ENCODE results near the gene PSAT1.

GRCh38 chr9:78248635-78249034 lies 48.3 kb upstream of the PSAT1 start:
- TF ChIP-seq CTCF (IDR thresholded peaks at IDR 0.05; ENCODE audit: control extremely low read depth in 1 of 3, insufficient read depth in 1 of 3, low read depth in 1 of 3, low read length in 3 of 3) (no peak), TEAD4 (IDR thresholded peaks at IDR 0.05; ENCODE audit: low read depth, low read length) (no peak), HDAC6 (IDR thresholded peaks at IDR 0.05; ENCODE audit: low read depth, low read length) (no peak), EZH2 (IDR thresholded peaks at IDR 0.05; ENCODE audit: low read depth, low read length, severe bottlenecking) (no peak), BACH1 (IDR thresholded peaks at IDR 0.05; ENCODE audit: low read length) (no peak), YY1 (IDR thresholded peaks at IDR 0.05; ENCODE audit: low read depth, low read length) (no peak), SRF (IDR thresholded peaks at IDR 0.05; ENCODE audit: low read depth, low read length) (no peak), BCL11A (IDR thresholded peaks at IDR 0.05; ENCODE audit: low read depth in 2 of 2, low read length in 2 of 2) (no peak), MAX (IDR thresholded peaks at IDR 0.05) (no peak), USF2 (IDR thresholded peaks at IDR 0.05; ENCODE audit: low read length) (no peak), CREB1 (IDR thresholded peaks at IDR 0.05) (no peak), EP300 (IDR thresholded peaks at IDR 0.05; ENCODE audit: borderline replicate concordance in 1 of 2, low read depth in 2 of 2, low read length in 2 of 2) (no peak)

Data from H1 (cell line).